Nephron progenitor cell (in vitro differentiated cells): Measurements from ENCODE around the gene GRHPR.
A peak's percentile ranks its signal among the peaks of the same experiment; 100 is the strongest.

ENCODE experiments used
- DNase-seq: peaks from one replicate; pipeline ENCODE4 v3.0.0; 2021
- H3K27ac Mint-ChIP-seq: 2 replicates; pipeline ENCODE4 v1.8.0; 2021; ENCODE audit warnings: mild to moderate bottlenecking, moderate library complexity, mixed read lengths
- H3K27me3 Mint-ChIP-seq: 2 replicates; pipeline ENCODE4 v1.8.0; 2021; ENCODE audit warnings: mild to moderate bottlenecking, low read depth, mixed read lengths; ENCODE audit not compliant: poor library complexity
- H3K36me3 Mint-ChIP-seq: 2 replicates; pipeline ENCODE4 v1.8.0; 2021; ENCODE audit warnings: low read depth, mixed read lengths
- H3K4me1 Mint-ChIP-seq: 2 replicates; pipeline ENCODE4 v1.8.0; 2021; ENCODE audit warnings: mixed read lengths
- H3K4me3 Mint-ChIP-seq: 2 replicates; pipeline ENCODE4 v1.8.0; 2021; ENCODE audit warnings: mild to moderate bottlenecking, moderate library complexity, mixed read lengths
- H3K9me3 Mint-ChIP-seq: 2 replicates; pipeline ENCODE4 v1.8.0; 2021; ENCODE audit warnings: mild to moderate bottlenecking, moderate library complexity, mixed read lengths
- TF ChIP-seq, protein P1 (sequence below): fragments of 200-600 bp; sonication (generic); IDR thresholded peaks from 2 replicates; pipeline ENCODE4 v1.5.0; 2021; ENCODE audit warnings: antibody characterized with exemption

The GRHPR gene

DNA sequence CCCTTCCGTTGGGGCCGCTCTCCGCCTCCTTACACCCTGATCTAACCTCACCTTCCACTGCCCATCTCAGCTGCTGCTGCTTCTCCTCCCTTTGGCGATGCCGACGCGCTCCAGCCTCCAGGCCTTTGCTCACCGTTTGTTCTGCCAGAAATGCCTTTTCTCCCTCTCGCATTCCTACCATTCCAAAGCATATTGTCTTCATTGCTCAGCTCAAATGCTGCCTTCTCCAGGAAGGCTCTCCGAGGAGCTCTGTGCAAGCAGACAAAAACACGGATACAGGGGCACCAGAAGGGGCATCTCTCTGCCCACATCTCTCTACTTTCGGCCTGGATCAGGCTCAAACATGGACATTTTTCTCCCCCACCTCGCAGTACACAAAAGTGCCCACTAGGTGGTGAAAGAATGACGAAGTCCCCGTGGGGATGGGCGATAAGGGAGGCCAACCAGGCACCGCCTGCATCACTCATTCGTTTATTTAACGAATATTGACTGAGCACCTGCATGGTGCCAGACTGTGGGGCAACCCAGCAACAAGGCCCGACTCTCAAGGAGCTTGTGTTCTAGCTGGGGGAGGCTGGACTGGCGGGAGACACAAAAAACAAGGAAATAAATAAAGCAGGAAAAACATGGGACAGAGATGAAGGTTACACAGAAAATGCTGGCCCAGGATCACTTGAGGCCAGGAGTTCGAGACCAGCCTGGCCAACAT, 7.3 kb upstream of the GRHPR start:
- H3K4me3 Mint-ChIP-seq = peak overlapping the region; percentile 52
- H3K27me3 Mint-ChIP-seq = peaks cover 10% of the 10 kb centered on the region
- TF ChIP-seq, protein P1, sequence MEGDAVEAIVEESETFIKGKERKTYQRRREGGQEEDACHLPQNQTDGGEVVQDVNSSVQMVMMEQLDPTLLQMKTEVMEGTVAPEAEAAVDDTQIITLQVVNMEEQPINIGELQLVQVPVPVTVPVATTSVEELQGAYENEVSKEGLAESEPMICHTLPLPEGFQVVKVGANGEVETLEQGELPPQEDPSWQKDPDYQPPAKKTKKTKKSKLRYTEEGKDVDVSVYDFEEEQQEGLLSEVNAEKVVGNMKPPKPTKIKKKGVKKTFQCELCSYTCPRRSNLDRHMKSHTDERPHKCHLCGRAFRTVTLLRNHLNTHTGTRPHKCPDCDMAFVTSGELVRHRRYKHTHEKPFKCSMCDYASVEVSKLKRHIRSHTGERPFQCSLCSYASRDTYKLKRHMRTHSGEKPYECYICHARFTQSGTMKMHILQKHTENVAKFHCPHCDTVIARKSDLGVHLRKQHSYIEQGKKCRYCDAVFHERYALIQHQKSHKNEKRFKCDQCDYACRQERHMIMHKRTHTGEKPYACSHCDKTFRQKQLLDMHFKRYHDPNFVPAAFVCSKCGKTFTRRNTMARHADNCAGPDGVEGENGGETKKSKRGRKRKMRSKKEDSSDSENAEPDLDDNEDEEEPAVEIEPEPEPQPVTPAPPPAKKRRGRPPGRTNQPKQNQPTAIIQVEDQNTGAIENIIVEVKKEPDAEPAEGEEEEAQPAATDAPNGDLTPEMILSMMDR = peak; percentile 85
- peak overlapping the region; percentile 63 for H3K27ac Mint-ChIP-seq
- peaks cover 33% of the 10 kb centered on the region for H3K4me1 Mint-ChIP-seq
- no peaks in the 10 kb centered on the region for H3K9me3 Mint-ChIP-seq
- peak; percentile 81 for DNase-seq
- no peaks in the 10 kb centered on the region for H3K36me3 Mint-ChIP-seq

DNA sequence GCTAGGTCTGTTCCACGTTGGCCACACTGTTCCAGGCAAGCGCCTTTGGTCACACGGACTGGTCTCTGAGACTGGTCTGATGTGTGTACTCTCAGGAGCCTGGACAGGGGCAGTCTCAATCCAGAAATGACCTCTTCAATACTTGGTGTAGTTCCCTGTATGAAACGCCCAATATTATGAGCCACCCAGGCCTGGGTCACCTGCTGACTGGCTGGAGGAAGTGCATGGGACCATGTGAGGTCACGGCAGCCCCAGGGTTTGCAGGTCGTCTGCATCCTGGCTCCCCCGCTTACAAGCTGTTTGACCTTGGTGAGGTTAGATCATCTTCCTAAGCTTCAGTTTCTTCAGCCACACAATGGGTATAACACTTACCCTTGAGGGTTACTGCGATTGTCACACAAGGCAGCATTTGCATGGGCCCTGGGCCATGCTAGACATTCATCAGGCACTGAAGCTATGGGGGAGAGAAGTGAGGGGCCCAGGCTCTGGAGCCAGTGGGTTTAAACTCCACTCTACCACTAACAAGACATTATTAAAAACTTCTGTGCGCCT, 5.2 kb upstream of the GRHPR start:
- DNase-seq = no peak
- no peak overlapping the region for H3K4me3 Mint-ChIP-seq
- no peaks in the 10 kb centered on the region for H3K9me3 Mint-ChIP-seq
- H3K36me3 Mint-ChIP-seq = no peaks in the 10 kb centered on the region
- TF ChIP-seq, protein P1 = no peak
- peaks cover 34% of the 10 kb centered on the region for H3K4me1 Mint-ChIP-seq
- peaks cover 8% of the 10 kb centered on the region for H3K27me3 Mint-ChIP-seq
- no peak overlapping the region for H3K27ac Mint-ChIP-seq

DNA sequence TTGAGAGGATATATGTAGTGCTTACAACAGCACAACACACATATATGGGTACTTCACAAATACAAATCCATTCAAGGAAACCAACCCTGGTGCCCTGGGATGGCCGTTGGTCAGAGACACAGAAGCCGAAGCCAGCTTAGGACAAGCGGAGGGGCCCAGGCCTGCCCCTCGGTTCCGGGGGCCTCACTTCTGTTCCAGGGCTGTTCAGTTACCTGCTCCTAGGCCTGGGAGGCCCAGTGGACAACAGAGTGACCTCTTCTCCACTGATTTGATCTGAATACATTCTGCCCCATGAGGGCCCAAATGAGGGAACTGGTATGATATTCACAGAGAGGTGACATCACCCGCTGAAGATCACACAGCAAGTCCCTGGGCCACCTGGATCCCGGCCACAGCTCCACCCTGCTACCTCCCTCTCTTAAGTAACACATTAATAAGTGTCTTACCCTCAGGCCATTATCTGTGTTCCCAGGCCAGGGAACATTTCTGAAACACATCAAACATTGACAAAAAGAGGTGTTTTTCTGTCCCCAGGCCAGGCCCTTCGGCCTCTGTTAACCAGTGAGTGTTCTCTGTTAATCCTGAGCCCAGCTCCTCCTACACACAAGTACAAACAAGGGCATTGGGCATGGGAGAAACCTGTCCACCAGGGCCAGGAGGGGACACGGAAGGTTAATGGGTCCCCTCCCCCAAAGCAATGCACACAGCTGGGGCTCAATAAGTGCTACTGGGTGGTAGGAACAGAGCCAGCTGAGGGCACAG, 4.5 kb upstream of the GRHPR start:
- Mint-ChIP-seq H3K27ac (no peak overlapping the region), H3K4me3 (no peak overlapping the region), H3K36me3 (no peaks in the 10 kb centered on the region), H3K27me3 (peaks cover 8% of the 10 kb centered on the region), H3K4me1 (peaks cover 37% of the 10 kb centered on the region), H3K9me3 (no peaks in the 10 kb centered on the region)
- DNase-seq = no peak
- TF ChIP-seq, protein P1 = no peak

DNA sequence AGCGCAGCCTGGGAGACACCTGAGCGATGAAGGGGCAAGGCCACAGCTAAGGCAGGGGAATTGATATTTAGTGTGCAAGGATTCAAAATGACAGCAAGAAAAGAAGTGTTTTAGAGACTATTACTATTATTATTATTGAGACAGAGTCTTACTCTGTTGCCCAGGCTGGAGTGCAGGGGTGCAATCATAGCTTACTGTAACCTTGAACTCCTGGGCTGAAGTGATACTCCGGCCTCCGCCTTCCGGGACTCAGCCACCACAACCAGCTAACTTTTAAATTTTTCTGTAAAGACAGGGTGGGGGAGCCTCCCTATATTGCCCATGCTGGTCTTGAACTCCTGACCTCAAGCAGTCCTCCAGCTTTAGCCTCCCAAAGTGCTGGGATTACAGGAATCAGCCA, 3.3 kb upstream of the GRHPR start:
- Mint-ChIP-seq H3K27me3 (peaks cover 8% of the 10 kb centered on the region), H3K4me3 (no peak overlapping the region), H3K27ac (peak overlapping the region; percentile 95), H3K4me1 (peaks cover 43% of the 10 kb centered on the region), H3K9me3 (no peaks in the 10 kb centered on the region), H3K36me3 (no peaks in the 10 kb centered on the region)
- no peak for DNase-seq
- TF ChIP-seq, protein P1 = no peak

DNA sequence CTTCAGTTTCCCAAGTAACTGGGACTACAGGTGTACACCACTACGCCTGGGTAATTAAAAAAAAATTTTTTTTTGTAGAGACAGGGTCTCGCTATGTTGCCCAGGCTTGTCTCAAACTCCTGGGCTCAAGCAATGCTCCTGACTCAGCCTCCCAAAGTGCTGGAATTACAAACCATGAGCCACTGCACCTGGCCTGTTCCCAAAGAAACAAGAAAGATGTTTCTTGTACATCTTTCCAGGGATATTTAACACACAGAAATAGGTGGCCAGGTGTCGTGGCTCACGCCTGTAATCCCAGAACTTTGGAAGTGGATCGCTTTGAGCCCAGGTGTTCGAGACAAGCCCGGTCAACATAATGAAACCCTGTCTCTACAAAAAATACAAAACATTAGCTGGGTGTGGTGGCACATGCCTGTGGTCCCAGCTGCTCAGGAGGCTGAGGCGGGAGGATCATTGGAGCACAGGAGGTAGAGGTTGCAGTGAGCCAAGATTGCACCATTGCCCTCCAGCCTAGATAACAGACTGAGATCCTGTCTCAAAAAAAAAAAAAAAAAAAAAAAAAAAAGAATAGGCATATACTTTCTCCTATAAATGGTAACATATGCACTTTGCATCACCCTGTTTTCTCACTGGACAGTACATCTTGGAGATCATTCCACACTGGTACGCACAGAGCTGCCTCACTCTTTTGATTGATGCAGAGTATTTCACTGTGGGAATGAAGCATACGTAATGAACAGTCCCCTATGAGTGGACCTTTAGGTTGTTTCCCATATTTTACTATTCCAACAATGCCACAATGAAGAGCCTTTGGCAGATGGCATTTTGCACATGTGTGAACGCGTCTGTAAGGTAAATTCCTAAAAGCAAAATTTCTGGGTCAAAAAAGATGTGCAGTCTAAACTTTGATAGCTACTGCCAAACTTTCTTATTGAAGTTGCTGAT, 2.0 kb upstream of the GRHPR start:
- TF ChIP-seq, protein P1 = no peak
- Mint-ChIP-seq H3K27me3 (peaks cover 8% of the 10 kb centered on the region), H3K27ac (peak overlapping the region; percentile 59), H3K9me3 (no peaks in the 10 kb centered on the region), H3K36me3 (no peaks in the 10 kb centered on the region), H3K4me3 (no peak overlapping the region), H3K4me1 (peaks cover 36% of the 10 kb centered on the region)
- DNase-seq = no peak
